ENCODE measurements around the gene AMBRA1.
"Not testable (repeated sequence)": the region's sequence is repeated elsewhere in the genome, so short reads cannot be mapped to it uniquely, and the experiment has no call there.

Gene AMBRA1

DNA sequence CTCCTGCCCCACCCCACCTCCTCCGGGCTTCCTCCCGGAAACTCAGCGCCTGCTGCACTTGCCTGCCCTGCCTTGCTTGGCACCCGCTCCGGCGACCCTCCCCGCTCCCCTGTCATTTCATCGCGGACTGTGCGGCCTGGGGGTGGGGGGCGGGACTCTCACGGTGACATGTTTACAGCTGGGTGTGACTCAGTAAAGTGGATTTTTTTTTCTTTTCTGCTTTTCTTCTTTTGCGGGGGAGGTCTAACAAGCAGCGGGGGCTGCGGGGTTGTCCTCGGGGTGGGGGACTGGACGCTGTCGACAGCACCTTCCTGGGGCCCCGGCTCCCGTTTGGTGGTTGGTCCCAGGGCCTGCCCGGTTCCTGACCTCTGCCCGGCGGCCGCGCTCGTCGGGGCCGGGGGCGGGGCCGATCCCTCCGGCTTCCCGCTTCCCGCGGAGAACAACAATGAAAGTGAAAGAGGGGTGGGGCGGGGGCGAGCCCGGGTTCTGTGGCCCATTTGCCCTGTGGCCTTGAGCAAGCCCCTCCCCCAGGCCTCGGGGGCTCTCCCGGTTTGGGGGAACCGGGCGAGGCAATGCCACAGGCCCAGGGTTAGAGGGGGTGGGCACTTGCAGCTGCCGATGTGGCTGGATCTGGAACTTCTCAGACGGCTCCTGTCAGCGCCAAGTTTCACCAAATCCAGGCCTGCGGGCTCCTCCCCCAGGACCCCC lies 213.3 kb downstream of the AMBRA1 start:
- peak; percentile 73 for DNase-seq

DNA sequence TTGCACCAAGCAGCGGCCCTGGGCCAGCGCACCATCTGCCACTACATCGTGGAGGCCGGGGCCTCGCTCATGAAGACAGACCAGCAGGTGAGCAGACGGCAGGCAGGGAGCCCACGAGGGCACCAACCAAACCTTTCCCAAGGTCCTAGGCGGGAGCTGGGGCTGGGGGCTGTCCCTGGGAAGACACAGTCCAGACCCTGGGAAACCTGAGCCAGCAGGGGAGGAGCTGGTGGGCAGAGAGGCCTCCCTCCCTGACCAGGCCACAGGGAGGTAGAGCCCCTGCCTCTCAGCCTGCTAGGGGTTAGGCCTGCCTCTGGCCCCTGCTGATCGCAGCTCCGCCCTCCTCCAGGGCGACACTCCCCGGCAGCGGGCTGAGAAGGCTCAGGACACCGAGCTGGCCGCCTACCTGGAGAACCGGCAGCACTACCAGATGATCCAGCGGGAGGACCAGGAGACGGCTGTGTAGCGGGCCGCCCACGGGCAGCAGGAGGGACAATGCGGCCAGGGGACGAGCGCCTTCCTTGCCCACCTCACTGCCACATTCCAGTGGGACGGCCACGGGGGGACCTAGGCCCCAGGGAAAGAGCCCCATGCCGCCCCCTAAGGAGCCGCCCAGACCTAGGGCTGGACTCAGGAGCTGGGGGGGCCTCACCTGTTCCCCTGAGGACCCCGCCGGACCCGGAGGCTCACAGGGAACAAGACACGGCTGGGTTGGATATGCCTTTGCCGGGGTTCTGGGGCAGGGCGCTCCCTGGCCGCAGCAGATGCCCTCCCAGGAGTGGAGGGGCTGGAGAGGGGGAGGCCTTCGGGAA lies 214.1 kb downstream of the AMBRA1 start:
- not testable (repeated sequence) for DNase-seq

DNA sequence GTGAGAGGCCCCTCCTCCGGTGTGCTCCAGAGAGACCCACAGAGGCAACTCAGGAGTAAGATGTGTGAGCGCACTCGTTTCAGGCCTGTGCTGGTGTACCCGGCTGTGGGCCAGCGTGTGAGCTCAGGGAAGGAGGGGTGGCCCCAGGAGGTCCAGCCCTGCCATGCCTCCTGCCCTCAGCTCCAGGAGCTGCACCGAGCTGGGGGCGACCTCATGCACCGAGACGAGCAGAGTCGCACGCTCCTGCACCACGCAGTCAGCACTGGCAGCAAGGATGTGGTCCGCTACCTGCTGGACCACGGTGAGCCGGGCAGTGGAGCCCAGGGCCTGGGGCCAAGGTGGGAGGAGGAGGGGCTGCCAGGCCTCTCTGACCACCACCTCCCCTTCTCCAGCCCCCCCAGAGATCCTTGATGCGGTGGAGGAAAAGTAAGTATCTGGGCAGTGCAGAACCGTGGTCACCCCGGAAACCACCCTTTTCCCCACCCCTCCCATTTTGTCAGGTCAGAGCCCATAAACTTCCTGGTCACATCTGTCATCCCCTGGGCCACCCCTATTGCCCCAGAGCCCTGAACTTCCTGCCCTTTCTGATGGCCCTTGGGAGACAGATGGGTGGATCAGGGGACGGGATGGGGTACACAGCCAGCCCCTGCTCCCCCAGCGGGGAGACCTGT lies 214.9 kb downstream of the AMBRA1 start:
- no peak for DNase-seq

DNA sequence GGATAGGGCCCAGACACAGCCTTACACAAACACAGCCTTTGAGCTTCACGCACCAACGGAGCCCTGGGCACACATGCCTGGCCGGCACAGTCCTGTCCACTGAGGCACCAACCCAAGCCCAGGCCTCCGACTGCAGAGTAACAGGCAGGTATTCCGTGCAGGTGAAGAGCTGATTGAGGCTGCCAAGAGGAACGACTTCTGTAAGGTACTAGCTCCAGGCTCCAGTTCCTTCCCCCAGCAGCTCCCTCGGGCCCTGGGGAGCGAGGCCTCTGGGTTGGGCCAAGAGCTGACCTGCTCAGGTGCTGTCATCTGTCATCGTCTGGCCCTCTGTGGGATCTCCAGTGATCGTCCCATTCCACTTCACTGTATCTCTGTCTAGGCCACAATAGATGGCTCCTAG lies 215.5 kb downstream of the AMBRA1 start:
- DNase-seq, result no peak

DNA sequence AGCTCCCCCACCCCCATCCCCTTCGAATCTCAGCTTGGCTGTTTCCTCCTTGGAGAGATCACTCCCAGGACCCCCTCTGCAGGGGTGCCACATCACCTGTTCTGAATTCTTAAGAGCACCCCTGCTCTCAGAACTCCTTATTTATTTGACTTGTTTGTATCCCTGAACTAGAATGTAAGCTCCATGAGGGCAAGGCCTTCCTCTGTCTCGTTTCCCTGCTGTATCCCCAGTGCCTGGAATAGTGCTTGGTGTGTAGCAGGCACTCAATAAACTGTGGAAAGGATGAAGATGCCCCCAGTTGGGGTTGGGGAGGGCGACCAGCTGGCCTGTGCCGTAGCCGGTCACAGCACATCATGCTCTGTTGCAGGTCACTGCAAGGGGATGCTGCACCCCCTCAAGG lies 216.0 kb downstream of the AMBRA1 start:
- DNase-seq, result no peak

DNA sequence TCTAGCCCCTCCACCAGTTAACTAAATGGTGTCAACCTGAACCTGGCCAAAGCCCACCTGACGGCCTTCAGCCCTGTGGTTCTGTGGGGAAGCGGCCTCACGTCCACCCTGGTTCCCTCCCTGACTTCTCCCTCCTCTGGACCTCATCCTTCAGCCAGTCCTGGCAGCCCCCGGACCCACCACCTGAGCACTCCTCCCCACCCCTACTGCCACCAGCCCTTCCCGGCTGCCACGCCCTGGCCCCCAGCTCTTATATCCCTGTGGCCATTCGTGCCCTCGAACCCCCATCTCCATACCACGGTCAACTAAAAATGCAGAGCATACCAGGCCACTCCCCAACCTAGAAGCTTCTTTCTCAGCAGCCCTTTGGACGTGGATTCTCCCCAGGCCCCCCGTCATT lies 216.5 kb downstream of the AMBRA1 start:
- no peak for DNase-seq

DNA sequence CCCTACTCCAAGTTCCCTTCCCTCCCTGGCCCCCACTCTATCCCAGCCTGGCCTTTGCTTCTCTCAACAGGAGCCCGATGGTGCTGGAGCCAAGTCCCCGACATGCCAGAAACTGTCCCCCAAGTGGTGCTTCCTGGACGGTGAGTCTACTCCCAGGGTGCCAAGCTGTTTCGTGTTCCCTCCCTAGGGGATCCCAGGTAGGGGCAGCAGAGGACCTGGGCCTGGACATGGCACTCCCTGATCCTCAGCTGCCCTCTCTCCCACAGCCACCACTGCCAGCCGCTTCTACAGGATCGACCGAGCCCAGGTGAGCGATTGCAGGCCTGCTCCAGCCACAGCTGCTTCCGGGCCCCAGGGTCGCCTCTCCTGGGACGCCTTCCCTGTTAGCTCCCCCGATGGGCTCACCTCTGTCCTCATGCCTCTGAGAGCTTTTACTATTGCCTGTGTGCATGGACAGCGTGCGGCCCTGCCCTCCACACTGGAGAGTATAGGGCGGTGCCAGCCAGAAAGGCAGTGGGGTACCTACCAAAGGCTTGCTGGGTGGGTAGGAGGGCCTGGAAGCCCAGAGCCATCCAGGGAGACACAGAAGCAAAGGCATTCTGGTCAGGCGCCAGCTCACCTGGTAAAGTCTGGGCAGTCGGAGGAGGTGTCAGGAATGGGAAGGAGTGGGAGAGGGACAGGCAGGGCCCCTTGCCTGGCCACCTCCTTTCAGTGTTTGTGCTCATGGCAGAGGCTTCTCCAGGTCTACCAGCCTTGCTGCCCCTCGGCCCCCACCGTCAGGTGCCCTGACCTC lies 217.4 kb downstream of the AMBRA1 start:
- DNase-seq, result no peak

DNA sequence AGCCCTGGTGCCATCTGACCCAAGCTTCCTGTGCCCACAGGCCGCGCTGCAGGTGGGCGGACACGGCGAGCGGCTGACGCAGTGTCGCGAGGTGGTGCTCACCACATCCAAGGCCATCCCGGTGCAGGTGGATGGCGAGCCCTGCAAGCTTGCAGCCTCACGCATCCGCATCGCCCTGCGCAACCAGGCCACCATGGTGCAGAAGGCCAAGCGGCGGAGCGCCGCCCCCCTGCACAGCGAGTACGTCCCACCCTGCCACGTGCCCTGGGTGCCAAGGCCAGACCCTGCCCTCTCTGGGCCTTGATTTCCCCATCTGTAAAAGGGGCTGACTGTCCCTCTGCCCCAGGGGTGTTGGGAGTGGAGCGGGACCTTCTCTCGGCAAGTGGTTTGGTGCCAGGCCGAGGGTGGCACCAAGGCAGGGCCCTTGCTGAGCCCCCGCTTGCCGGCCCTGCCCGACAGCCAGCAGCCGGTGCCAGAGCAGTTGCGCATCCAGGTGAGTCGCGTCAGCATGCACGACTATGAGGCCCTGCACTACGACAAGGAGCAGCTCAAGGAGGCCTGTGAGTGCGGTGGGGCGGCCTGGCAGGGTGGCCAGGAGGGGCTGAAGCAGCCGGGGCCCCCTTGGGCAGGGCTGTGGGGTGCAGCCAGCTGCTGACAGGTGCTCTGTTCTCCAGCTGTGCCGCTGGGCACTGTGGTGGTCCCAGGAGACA lies 218.3 kb downstream of the AMBRA1 start:
- DNase-seq, result no peak

DNA sequence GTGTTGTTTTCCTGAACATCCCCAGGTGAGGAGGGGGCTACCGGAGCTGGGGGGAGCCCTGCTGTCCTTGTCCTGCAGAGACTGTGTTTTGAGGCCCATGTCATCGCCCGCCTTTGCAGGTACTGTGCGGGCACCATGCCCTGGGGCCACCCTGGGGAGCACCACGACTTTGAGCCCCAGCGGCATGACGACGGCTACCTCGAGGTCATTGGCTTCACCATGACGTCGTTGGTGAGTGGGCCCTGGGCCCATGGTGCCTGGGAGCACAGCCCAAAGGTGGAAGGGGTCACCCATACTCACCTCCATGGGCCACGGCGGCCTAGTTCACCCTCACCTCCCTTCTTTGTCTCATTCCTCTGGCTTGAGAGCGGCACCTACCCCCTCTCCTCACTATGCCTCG lies 219.0 kb downstream of the AMBRA1 start:
- no peak for DNase-seq

DNA sequence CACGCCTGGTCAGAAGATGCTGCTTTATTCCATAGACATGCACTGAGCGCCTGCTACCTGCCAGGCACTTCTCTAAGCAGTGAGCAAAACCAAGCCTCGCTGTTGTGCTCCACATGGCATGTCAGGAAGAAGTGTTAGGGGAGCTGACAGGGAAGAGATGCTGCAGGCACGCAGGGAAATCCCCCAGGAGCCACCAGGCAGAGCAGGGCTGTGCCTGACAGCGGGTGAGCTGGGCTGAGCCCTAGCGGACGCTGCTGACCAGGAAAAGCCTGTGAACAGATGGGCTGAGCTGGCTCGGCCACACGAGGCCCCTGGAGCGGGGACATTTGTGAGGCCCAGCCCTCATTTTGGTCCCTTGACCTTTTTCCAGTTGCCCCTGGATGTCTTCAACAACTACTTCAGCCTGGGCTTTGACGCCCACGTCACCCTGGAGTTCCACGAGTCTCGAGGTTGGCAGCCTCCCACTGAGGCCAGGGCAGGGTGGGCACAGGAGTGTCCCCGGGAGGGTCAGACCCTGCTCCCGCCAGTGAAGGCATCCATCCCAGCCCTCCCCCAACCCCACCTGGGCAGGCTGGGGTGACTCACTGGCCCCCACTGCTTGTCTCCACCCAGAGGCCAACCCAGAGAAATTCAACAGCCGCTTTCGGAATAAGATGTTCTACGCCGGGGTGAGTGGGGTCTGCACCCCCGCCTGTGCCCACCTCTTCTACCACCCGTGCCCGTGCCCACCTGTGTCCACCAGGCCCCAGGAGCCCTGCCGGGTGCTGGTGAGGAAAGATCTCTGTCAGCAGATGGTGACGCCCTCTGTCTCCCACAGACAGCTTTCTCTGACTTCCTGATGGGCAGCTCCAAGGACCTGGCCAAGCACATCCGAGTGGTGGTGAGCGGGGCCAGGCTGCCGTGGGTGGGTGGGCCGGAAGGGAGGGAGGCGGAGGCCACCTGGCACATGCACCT lies 219.8 kb downstream of the AMBRA1 start:
- no peak for DNase-seq

DNA sequence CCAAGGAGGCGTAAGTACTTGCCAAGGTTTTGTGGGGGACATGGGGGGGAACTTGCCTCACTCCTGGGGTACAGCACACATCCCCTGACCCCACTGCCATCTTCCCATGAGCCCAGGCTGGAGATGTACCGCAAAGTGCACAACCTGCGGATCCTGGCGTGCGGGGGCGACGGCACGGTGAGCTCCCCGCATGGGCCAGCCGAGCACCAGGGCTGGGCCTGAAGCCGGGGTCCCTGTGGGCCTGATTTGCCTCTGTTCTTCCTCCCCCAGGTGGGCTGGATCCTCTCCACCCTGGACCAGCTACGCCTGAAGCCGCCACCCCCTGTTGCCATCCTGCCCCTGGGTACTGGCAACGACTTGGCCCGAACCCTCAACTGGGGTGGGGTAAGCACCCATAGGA lies 221.3 kb downstream of the AMBRA1 start:
- DNase-seq, result not testable (repeated sequence)

DNA sequence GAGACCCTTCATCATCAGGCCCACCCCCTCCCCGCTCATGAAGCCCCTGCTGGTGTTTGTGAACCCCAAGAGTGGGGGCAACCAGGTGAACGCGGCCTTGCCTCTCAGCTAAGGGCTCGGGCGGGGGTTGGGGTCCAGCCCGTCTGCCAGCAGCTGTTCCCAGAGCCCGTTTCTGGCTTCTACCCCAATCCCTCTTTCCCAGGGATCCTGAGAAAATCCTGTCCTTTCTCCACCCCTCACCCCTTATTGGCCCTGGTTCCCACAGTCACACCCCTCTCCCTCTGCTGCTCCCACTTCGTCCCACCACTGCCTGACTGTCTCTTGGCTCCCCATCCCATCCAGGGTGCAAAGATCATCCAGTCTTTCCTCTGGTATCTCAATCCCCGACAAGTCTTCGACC lies 221.7 kb downstream of the AMBRA1 start:
- no peak for DNase-seq

DNA sequence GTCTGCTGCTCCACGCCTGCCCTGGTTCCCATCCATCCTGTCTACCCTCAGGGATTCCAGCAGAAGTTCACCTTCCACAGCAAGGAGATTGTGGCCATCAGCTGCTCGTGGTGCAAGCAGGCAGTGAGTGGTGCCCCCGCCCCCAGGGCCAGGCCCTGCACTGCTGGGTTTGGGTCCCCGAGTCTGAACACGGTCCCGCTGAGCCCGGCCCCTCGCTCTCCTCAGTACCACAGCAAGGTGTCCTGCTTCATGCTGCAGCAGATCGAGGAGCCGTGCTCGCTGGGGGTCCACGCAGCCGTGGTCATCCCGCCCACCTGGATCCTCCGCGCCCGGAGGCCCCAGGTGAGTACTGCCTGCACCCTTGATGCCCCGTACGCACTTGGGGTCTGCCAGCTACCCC lies 222.6 kb downstream of the AMBRA1 start:
- not testable (repeated sequence) for DNase-seq

DNA sequence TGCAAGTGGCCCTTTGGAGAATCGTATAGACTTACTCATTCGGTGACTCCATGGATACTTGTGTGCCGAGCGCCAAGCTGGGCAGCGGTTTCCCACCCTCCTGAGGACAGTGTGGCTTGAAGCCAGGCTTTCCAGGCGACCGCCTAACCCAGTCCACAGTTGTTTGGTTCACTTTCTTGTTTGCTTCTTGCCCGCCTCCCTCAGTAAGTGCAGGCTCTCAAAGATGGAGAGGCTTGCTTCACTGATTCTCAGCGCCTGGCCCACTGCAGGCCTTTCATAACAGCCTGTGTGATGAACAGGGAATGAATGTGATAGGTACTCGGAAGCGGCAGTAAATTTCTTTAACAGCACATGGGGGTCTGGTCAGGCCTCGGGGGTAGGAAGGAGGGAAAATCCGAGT lies 223.6 kb downstream of the AMBRA1 start:
- DNase-seq, result no peak

DNA sequence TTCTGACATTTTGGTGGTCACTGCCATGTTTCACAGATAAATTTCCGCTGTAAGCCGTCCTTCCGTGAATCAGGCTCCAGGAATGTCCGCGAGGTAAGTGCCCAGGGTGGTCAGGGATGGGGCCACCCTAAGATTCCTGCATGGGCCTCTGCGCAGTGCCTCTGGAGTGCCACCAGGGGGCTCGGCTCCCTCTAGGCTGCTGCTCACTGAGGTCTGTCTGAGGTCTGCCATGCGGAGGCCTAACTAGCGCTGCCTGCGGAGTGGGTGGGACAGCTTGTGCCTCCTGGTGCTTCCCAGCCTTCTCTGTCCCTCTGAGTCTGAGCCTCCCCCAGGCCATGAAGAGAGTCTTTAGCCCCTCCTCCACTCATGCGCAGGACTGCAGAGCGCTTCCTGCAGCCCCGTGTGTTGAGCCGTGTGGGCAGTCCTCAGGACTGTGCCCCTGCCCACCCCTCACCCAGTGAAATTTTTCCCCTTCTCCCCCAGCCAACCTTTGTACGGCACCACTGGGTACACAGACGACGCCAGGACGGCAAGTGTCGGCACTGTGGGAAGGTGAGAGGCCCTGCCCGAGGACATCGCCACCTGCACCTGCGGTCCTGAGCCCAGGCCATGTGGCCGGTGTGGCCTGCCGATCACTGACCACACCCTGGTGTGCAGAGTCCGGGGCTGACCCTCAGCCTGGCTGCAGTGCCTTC lies 224.2 kb downstream of the AMBRA1 start:
- DNase-seq, result peak; percentile 32

DNA sequence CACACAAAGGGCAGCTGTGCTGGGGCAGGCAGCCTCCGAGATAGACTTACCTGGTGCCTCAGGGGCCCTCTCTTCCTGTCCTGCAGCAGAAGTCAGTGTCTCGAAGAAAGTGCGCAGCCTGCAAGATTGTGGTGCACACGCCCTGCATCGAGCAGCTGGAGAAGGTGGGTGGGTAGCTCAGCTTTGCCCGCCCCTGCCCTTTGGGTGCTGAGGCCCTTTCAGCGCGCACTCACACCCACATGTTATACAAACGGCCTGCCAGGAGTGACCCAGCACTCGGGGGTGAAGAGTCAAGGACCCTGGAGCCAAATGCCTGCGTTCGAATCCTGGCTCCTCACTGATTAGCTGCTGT lies 225.9 kb downstream of the AMBRA1 start:
- no peak for DNase-seq

DNA sequence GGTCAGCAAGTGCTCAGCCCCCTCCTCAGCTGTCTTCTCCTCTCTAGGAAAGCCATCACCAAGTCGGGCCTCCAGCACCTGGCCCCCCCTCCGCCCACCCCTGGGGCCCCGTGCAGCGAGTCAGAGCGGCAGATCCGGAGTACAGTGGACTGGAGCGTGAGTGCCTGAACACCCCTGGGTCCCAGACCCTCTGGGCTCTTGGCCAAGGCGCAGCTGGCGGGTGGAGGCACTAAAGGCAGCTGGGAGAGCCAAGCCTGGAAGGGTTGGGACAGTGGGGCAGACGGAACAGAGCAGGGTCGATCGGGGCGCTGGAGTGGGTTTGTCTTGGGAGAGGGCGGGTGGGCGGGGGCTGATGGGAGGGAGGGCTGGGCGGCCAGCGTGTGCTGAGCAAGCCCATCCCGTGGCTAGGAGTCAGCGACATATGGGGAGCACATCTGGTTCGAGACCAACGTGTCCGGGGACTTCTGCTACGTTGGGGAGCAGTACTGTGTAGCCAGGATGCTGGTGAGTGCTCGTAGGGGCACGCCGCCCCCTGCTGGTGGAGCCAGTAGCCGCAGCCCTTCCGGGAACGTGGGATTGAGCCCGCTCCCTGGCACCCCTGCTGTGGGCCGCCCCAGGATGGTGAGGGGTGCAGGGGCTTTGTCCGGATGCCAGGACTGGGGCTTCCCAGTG lies 226.4 kb downstream of the AMBRA1 start:
- DNase-seq, result peak; percentile 25

DNA sequence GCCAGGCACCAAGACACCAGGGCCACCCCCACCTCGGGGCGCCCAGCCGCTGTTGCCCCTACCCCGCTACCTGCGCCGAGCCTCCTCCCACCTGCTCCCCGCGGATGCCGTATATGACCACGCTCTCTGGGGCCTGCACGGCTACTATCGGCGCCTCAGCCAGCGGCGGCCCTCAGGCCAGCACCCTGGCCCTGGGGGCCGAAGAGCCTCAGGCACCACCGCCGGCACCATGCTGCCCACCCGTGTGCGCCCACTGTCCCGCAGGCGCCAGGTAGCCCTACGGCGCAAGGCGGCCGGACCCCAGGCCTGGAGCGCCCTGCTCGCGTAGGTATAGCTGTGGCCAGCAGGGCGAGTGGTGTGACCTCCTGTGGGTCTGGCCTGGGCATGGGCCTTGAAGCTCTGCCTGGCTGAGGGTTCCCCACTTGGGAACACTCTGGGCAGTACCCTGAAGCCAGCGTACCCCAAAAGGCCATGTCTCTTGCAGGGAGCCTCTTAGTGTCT lies 227.1 kb downstream of the AMBRA1 start:
- DNase-seq, result no peak

DNA sequence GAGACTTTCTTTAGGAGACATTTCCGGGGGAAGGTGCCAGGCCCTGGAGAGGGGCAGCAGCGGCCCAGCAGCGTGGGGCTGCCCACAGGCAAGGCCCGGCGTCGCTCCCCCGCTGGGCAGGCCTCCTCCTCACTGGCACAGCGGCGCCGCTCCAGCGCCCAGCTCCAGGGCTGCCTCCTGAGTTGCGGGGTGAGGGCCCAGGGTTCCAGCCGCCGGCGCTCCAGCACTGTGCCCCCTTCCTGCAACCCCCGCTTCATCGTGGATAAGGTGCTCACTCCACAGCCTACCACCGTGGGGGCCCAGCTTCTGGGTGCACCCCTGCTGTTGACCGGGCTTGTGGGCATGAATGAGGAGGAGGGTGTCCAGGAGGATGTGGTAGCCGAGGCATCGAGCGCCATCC lies 227.6 kb downstream of the AMBRA1 start:
- DNase-seq, result no peak

DNA sequence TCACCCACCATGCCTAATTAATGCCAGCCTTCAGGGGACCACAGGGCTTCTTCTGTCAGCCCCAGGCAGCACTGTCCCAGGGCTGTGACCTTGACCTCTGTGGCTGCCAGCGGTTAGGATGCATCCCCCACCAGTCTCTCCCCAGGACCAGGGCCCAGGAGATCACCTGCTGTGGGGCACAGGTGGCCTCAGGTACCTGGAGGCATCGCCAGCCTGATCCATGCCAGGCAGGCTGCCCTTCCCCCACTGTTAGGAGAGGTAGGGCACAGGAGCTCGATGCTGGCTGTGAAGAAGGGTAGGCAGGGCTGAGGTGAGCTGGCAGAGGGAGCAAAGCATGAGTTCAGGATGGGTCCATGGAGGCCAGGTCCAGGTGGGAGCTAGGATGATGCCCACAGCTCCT lies 229.0 kb downstream of the AMBRA1 start:
- DNase-seq, result no peak

Measured in NCI-H1105 treated with DMSO at 0.1 percent for 48 hours (cell line).